Central memory CD8-positive, alpha-beta T cell (primary cell): Measurements from ENCODE around the gene CETP.
A peak's percentile ranks its signal among the peaks of the same experiment; 100 is the strongest.
"Not testable (repeated sequence)": the region's sequence is repeated elsewhere in the genome, so short reads cannot be mapped to it uniquely, and the experiment has no call there.

ENCODE experiments used
- ATAC-seq: fragments of 150-1000 bp; cut with Tn5 transposase; replicated peaks from 2 replicates; pipeline ENCODE4 v1.10.0; 2022; ENCODE audit warnings: mild to moderate bottlenecking, moderate FRiP score, moderate number of reproducible peaks; ENCODE audit not compliant: poor library complexity, severe bottlenecking; ENCODE audit errors: extremely low read depth
- DNase-seq, 2 donors: peaks; one replicate each; pipeline ENCODE4 v3.0.0; 2021; ENCODE audit warnings: low spot score in 2 of 2
- H3K27ac Mint-ChIP-seq: one replicate; pipeline ENCODE4 v1.8.0; 2022; ENCODE audit warnings: low read depth, mild to moderate bottlenecking, moderate library complexity, mixed read lengths
- H3K27me3 Mint-ChIP-seq: one replicate; pipeline ENCODE4 v1.8.0; 2022; ENCODE audit warnings: mixed read lengths
- H3K36me3 Mint-ChIP-seq: one replicate; pipeline ENCODE4 v1.8.0; 2022; ENCODE audit warnings: mild to moderate bottlenecking, moderate library complexity, mixed read lengths; ENCODE audit not compliant: insufficient read depth
- H3K4me1 Mint-ChIP-seq: one replicate; pipeline ENCODE4 v1.8.0; 2022; ENCODE audit warnings: mixed read lengths
- H3K4me3 Mint-ChIP-seq: one replicate; pipeline ENCODE4 v1.8.0; 2022; ENCODE audit warnings: mild to moderate bottlenecking, moderate library complexity, mixed read lengths
- H3K9me3 Mint-ChIP-seq: one replicate; pipeline ENCODE4 v1.8.0; 2022; ENCODE audit warnings: mixed read lengths

Gene CETP

DNA sequence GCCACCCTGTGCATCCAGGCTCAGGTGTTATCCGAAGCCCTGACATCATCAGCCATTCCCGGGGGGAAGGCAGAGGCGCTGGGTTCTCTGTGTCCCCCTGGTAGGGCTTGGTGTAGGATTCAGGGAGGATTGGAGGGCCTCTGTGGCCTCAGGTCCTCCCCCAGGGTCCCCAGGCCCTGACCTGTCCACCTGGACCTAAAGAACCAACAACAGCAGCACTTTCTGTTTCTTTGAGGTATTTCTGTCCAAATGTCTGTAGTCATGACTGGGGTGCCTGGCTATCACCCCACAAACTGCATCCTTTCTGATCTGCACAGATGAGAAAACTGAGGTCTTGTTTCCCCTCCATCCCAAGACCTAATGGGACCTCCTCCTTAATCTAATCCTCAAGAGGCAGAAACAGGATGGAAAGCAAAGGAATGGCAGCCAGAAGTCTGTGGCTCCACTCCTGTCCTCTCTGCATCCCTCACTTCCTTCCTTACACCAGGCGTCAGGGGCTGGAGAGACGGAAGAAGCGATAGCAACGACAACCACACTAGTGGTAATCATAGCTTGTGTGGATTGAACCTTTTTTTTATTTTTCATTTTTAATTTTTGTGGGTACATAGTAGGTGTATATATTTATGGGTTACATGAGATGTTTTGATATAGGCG, 39.4 kb downstream of the CETP start:
- peak overlapping the region; percentile 97 for H3K27ac Mint-ChIP-seq
- ATAC-seq (peak; percentile 24), DNase-seq (no peak)
- H3K9me3 Mint-ChIP-seq = no peaks in the 10 kb centered on the region
- H3K36me3 Mint-ChIP-seq = peaks cover 45% of the 10 kb centered on the region
- peak overlapping the region; percentile 77 for H3K4me3 Mint-ChIP-seq
- no peaks in the 10 kb centered on the region for H3K27me3 Mint-ChIP-seq
- H3K4me1 Mint-ChIP-seq = peaks cover 92% of the 10 kb centered on the region

DNA sequence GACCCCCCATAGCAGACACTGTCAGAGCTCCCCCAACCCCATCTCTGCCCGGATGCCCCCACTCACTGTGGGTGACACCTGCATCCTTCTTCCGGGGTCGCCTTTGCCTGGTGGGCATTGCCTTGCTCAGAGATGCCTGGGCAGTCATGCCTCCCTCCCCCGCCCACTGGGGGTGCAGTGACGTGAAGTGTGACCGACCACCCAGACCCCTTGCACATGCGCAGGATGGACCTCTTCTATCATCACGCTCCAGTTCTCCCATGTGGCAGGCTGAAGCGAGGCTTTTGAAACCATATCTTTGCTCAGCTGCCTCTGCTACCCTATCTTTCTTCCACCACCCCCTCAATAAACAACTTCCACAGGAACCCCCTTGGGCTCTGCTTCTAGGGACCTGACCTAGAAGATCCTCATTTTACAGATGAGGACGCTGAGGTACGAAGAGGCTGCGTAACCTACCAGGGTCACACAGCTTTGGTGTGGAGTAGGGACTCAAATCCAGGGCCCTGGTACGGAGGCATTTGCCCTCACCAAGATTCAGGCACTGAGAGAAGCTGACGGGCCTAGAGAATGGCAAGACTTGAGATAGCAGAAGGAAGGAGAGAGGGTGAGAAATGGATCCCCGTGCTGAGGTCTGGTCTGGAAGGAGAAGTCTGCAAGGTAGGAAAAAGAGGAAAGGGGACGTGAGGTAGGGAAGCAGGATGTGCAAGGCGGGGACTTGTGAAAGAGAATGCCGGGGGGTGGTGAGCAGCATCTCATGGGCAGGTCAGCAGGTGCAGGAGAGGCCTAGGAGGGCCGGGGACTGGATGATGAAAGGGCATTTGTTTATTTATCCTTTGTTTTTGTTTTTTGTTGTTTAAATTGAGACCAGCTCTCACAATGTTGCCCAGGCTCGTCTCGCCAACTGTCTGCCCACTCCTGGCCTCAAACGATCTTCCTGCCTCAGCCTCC, 42.0 kb downstream of the CETP start:
- Mint-ChIP-seq H3K4me3 (peak overlapping the region; percentile 78), H3K9me3 (no peaks in the 10 kb centered on the region), H3K27me3 (no peaks in the 10 kb centered on the region), H3K4me1 (peaks cover 82% of the 10 kb centered on the region), H3K36me3 (peaks cover 43% of the 10 kb centered on the region), H3K27ac (peak overlapping the region; percentile 97)
- DNase-seq = no peak
- no peak for ATAC-seq

DNA sequence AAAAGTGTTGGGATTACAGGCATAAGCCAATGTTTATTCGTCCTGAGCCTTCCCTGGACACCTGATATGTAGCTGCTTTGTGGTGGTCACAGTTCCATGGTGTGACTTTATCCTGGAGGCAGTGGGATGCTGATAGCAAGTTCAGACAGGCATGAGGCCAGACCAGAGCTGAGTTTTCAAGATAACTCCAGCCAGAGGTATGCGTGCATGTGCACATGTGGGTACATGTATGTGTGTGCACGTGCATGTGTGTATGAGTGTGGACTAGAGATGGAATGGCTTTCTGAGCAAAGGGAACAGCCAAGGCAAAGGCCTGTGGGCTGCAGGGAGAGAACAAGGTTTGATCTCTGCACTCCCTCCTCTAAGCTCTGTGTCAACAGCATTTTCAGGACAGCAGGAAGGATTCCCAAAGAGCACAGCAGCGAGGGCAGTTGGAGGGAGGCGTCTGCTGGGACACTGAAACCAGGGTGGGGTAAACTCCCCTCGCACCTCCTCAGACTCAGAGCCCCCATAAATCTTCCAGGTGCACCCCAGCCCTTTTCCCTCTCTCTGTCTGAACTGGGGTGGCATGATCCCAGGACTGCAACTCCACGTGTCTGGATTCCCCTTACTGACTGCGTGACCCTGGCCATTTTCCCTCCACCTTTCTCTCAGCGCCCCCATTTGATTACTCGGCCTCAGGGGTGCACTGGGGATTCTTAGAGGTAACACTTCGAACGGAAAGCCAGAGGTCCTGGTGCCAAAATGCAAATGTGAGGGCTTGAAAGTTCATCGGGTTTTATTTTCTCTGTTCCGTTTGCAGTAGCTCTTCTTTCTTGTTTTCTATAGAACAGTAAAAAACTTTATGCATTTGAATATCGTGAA, 42.9 kb downstream of the CETP start:
- Mint-ChIP-seq H3K4me3 (peak overlapping the region; percentile 78), H3K27me3 (no peaks in the 10 kb centered on the region), H3K27ac (peak overlapping the region; percentile 97), H3K9me3 (no peaks in the 10 kb centered on the region), H3K4me1 (peaks cover 76% of the 10 kb centered on the region), H3K36me3 (peaks cover 40% of the 10 kb centered on the region)
- ATAC-seq = no peak
- DNase-seq = no peak

DNA sequence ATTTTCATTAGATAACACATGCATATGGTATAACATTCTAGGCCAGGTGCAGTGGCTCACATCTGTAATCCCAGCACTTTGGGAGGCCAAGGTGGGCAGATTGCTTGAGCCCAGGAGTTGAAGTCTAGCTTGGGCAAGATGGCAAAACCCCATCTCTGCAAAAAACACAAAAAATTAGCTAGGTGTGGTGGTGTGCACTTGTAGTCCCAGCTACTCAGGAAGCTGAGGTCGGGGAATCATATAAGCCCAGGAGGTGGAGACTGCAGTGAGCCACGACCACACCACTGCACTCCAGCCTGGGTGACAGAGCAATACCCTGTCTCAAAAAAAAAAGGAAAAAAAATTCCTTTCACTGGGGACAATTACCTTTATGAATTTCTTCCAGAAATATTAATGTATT, 43.8 kb downstream of the CETP start:
- H3K27me3 Mint-ChIP-seq, ATAC-seq, H3K9me3 Mint-ChIP-seq, DNase-seq: not testable (repeated sequence)
- Mint-ChIP-seq H3K36me3 (peaks cover 44% of the 10 kb centered on the region), H3K4me1 (peaks cover 75% of the 10 kb centered on the region), H3K4me3 (peak overlapping the region; percentile 78), H3K27ac (peak overlapping the region; percentile 94)

DNA sequence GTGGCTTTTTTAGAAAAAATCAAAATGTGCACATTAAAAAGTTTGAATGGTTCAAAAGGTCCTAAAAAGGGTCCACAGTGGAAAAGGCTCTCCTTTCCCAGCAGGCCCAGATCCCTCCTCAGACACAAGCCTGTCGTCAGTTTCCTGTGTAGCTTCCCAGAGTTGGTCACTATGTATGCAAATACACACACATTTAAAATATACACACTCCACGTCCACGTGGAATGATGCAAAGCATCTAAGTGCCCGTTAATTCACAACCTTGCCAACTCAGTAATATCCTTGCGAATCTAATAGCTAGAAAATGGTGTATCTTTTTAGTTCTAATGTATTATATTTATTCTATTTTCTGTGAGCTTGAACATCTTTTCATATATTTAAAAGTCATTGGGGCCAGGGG, 45.3 kb downstream of the CETP start:
- DNase-seq (no peak), ATAC-seq (no peak)
- H3K4me3 Mint-ChIP-seq = peak overlapping the region; percentile 16
- H3K9me3 Mint-ChIP-seq = no peaks in the 10 kb centered on the region
- H3K27ac Mint-ChIP-seq = peak overlapping the region; percentile 94
- peaks cover 51% of the 10 kb centered on the region for H3K36me3 Mint-ChIP-seq
- peaks cover 72% of the 10 kb centered on the region for H3K4me1 Mint-ChIP-seq
- no peaks in the 10 kb centered on the region for H3K27me3 Mint-ChIP-seq

DNA sequence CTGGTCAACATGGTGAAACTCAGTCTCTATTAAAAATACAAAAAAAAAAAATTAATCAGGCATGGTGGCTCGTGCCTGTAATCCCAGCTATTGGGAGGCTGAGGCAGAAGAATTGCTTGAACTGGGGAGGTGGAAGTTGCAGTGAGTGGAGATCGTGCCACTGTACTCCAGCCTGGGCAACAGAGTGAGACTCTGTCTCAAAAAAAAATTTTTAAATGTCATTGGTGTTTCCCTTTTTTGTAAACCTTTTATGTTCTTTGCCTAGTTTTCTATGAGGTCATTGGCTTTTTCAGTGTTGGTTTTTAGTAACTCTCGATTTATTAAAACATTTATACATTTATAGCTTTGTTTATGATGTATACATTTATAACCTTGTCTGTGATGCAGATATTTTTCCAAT, 45.8 kb downstream of the CETP start:
- H3K36me3 Mint-ChIP-seq = peaks cover 52% of the 10 kb centered on the region
- peak overlapping the region; percentile 16 for H3K4me3 Mint-ChIP-seq
- no peaks in the 10 kb centered on the region for H3K27me3 Mint-ChIP-seq
- peak overlapping the region; percentile 94 for H3K27ac Mint-ChIP-seq
- H3K4me1 Mint-ChIP-seq = peaks cover 73% of the 10 kb centered on the region
- no peak for DNase-seq
- H3K9me3 Mint-ChIP-seq = no peaks in the 10 kb centered on the region
- ATAC-seq = no peak

DNA sequence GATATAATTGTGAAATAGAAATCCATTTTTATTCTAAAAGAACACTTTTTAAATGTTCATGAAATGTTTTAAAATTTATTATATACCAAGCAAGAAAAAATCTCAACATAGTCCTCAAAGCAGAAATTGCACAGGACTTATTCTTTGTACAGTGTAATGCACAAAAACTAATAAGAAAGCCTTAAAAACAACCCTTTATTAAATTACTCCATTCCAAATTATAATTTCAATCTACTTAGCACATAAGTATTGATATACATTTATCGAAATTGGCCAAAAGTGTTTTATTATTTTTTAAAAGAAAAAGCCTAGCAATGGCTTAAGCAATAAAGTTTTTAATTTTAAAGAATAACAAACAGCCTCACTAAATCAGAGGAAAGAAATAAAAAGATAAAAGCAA, 46.7 kb downstream of the CETP start:
- ATAC-seq = no peak
- peaks cover 66% of the 10 kb centered on the region for H3K4me1 Mint-ChIP-seq
- no peaks in the 10 kb centered on the region for H3K9me3 Mint-ChIP-seq
- no peaks in the 10 kb centered on the region for H3K27me3 Mint-ChIP-seq
- peaks cover 50% of the 10 kb centered on the region for H3K36me3 Mint-ChIP-seq
- DNase-seq = no peak
- H3K27ac Mint-ChIP-seq = peak overlapping the region; percentile 94
- peak overlapping the region; percentile 79 for H3K4me3 Mint-ChIP-seq

DNA sequence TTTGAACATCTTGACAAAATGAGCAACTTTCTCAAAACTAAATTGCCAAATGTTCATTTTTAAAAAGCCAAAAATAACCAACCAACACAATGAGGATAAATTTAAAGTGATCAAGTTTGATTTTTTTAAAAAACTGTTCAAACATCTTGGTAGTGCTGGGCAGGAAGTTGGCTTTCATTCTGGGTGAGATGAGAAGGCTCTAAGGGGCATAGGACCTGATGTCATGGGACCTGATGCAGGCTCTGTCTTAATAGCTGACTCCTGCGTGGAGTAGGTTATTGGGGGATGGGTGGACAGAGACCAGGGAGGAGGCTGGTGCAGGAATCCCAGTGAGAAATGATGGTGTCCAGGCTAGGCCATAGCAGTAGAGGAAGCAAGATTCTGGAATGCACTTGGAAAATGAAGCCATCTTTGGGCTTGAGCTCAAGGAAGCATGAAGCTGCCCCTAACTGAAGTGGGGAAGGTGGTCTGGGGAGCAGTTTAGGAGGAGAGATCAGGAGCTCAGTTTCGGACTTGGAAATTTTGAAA, 48.0 kb downstream of the CETP start:
- no peaks in the 10 kb centered on the region for H3K9me3 Mint-ChIP-seq
- ATAC-seq = peak; percentile 18
- peaks cover 66% of the 10 kb centered on the region for H3K4me1 Mint-ChIP-seq
- H3K27ac Mint-ChIP-seq = peak overlapping the region; percentile 94
- H3K4me3 Mint-ChIP-seq = peak overlapping the region; percentile 79
- no peak for DNase-seq
- H3K27me3 Mint-ChIP-seq = no peaks in the 10 kb centered on the region
- H3K36me3 Mint-ChIP-seq = peaks cover 43% of the 10 kb centered on the region

DNA sequence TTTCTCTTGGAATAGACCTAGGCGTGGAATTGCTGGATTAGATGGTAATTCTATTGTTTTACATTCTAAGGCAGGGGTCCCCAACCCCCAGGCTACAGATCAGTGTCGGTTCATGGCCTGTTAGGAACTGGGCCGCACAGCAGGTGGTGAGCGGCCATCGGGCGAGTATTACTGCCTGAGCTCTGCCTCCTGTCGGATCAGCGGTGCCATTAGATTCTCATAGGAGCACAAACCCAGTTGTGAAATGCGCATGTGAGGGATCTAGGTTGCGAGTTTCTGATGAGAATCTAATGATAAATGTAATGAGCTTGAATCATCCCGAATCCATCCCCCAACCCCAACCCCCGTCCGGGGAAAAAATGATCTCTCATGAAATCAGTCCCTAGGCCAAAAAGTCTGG, 50.6 kb downstream of the CETP start:
- DNase-seq (no peak), ATAC-seq (no peak)
- H3K36me3 Mint-ChIP-seq = peaks cover 40% of the 10 kb centered on the region
- H3K27ac Mint-ChIP-seq = peak overlapping the region; percentile 98
- H3K9me3 Mint-ChIP-seq = no peaks in the 10 kb centered on the region
- H3K27me3 Mint-ChIP-seq = no peaks in the 10 kb centered on the region
- H3K4me1 Mint-ChIP-seq = peaks cover 64% of the 10 kb centered on the region
- H3K4me3 Mint-ChIP-seq = peak overlapping the region; percentile 66

DNA sequence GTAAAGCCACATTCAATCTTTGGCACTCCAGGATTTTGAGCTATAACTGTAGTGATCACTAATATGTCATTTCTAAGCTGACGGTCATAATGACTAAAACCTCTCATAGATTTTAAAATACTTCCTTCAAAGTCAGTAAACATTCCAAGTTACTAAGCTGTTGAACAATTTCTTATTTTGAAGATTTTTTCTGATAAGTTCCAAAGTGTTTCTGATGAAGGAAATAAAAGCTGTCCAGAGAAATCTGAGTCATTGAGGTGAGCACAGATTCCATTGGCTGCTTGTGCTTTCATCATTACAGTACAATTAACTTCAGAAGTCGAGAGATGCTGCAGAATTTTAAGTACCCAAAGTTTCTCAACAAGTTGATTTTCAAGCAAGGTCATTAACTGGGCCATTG, 51.5 kb downstream of the CETP start:
- peaks cover 48% of the 10 kb centered on the region for H3K36me3 Mint-ChIP-seq
- no peak for DNase-seq
- no peaks in the 10 kb centered on the region for H3K27me3 Mint-ChIP-seq
- peak overlapping the region; percentile 64 for H3K4me3 Mint-ChIP-seq
- H3K4me1 Mint-ChIP-seq = peaks cover 73% of the 10 kb centered on the region
- no peaks in the 10 kb centered on the region for H3K9me3 Mint-ChIP-seq
- peak overlapping the region; percentile 98 for H3K27ac Mint-ChIP-seq
- ATAC-seq = no peak

DNA sequence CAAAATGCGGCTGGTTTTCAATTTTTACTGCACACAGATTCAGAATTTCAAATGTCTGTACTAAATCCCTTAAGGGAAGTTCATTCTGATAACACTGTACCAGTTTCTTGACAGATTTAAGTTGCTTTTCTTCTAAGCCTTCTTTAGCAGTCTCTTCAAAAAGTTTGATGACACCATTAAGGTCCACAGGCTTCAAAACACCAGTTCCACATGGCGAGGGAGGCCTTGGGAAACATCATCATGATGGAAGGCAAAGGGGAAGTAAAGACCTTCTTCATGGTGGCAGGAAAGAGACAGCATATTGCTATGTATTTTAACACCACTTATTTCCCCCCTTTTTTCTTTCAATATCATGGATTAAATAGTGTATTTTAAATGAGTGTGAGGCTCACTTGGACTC, 52.2 kb downstream of the CETP start:
- peak overlapping the region; percentile 64 for H3K4me3 Mint-ChIP-seq
- DNase-seq = no peak
- peaks cover 76% of the 10 kb centered on the region for H3K4me1 Mint-ChIP-seq
- peaks cover 50% of the 10 kb centered on the region for H3K36me3 Mint-ChIP-seq
- H3K9me3 Mint-ChIP-seq = no peaks in the 10 kb centered on the region
- H3K27me3 Mint-ChIP-seq = no peaks in the 10 kb centered on the region
- peak overlapping the region; percentile 98 for H3K27ac Mint-ChIP-seq
- no peak for ATAC-seq

DNA sequence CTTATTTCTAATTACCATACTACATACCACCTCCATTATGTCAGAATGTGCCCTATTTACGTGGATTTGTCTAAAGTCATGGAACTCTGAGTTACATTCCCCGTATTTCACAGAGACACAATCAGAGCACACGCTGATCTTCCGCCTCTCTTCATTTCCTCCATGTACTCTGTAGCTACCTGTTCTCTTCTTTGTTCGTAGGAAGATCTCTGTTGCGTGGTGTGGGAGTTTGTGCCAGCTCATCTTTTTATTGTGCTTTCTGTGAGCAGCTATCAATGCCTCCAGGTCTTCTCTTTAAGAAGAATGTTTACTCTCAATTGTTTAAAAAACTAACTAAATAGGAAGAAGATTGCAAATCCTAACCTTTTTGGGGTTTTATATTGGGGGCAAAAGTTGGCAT, 54.6 kb downstream of the CETP start:
- Mint-ChIP-seq H3K27ac (peak overlapping the region; percentile 98), H3K4me1 (peaks cover 81% of the 10 kb centered on the region), H3K27me3 (no peaks in the 10 kb centered on the region), H3K4me3 (peak overlapping the region; percentile 33), H3K36me3 (peaks cover 54% of the 10 kb centered on the region), H3K9me3 (no peaks in the 10 kb centered on the region)
- ATAC-seq (no peak), DNase-seq (no peak)
